Measurements from ENCODE around the gene RNU2-1. TPM values are rescaled to one million over a fixed set of nuclear protein-coding genes. Genes with fewer than 3 reads are reported as not detected.
"Not testable (repeated sequence)": the region's sequence is repeated elsewhere in the genome, so short reads cannot be mapped to it uniquely, and the experiment has no call there.

The RNU2-1 gene
- total RNA-seq: 1,000 to 10,000 TPM; 2,693 to 4,491 (median 3,278) TPM
- not detected for total RNA-seq (2013)
- 0 reads per million in 29 experiments for total RNA-seq

- H3K27ac ChIP-seq (ENCODE audit: low read length); H3K27ac Mint-ChIP-seq; H3K27me3 Mint-ChIP-seq; H3K9me3 Mint-ChIP-seq; H3K36me3 ChIP-seq (ENCODE audit: control insufficient read depth in 2 of 2, extremely low read depth in 1 of 2, insufficient read depth in 1 of 2, low read length in 1 of 2); CTCF ChIA-PET; H3K36me3 Mint-ChIP-seq; ATAC-seq (replicated peaks in 1 of 4); POLR2A ChIA-PET; H3K27me3 ChIP-seq (replicated peaks in 1 of 2; ENCODE audit: control insufficient read depth in 2 of 2, extremely low read depth in 1 of 2, insufficient read depth in 2 of 2, low read length in 1 of 2); H3K4me1 ChIP-seq (ENCODE audit: control insufficient read depth in 1 of 2, extremely low read depth in 1 of 2, insufficient read depth in 2 of 2, low read length in 2 of 2); H3K4me1 Mint-ChIP-seq; H3K4me3 ChIP-seq (ENCODE audit: control insufficient read depth in 1 of 2, extremely low read depth in 1 of 2, low read length in 1 of 2); H3K9me3 ChIP-seq; H3K4me3 Mint-ChIP-seq; DNase-seq: not testable (repeated sequence)
- no CpG with 5 or more reads among the region's 31 CpGs for WGBS (ENCODE audit: insufficient coverage)
Measured at GRCh38 chr17:43233877-43234276, at the start of gene RNU2-1. Gene RNU2-1, minus strand, starts transcription at chr17:43233977.

DNA sequence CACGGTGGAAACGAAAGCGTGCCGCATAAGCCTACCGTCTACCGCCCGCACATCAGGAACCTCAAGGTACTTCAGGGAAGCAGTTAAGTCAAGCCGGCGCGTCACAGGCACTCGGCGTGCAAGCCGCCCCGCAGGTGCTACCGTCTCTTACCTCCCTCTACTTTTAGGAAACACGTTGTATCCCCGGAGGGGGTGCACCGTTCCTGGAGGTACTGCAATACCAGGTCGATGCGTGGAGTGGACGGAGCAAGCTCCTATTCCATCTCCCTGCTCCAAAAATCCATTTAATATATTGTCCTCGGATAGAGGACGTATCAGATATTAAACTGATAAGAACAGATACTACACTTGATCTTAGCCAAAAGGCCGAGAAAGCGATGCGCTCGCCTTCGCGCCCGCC, 39.1 kb upstream of the RNU2-1 start:
- H3K4me1 ChIP-seq (ENCODE audit: control insufficient read depth in 1 of 2, extremely low read depth in 1 of 2, insufficient read depth in 2 of 2, low read length in 2 of 2); H3K27me3 ChIP-seq (replicated peaks in 1 of 2; ENCODE audit: control insufficient read depth in 2 of 2, extremely low read depth in 1 of 2, insufficient read depth in 2 of 2, low read length in 1 of 2); H3K27ac ChIP-seq (ENCODE audit: low read length); DNase-seq; H3K36me3 ChIP-seq (ENCODE audit: control insufficient read depth in 2 of 2, extremely low read depth in 1 of 2, insufficient read depth in 1 of 2, low read length in 1 of 2); H3K9me3 ChIP-seq; H3K4me3 ChIP-seq (ENCODE audit: control insufficient read depth in 1 of 2, extremely low read depth in 1 of 2, low read length in 1 of 2); H3K4me1 Mint-ChIP-seq; H3K27me3 Mint-ChIP-seq; H3K27ac Mint-ChIP-seq; H3K36me3 Mint-ChIP-seq; CTCF ChIA-PET; H3K9me3 Mint-ChIP-seq; POLR2A ChIA-PET: not testable (repeated sequence)
- H3K4me3 Mint-ChIP-seq: peak overlapping the region in 1 of 3 donors; percentile 57
- peak in 1 of 4 experiments; percentile 32 for ATAC-seq (replicated peaks in 1 of 4)
- no CpG with 5 or more reads among the region's 30 CpGs for WGBS (ENCODE audit: insufficient coverage)

- H3K4me3 ChIP-seq (ENCODE audit: control insufficient read depth in 1 of 2, extremely low read depth in 1 of 2, low read length in 1 of 2); H3K36me3 Mint-ChIP-seq; H3K27me3 ChIP-seq (replicated peaks in 1 of 2; ENCODE audit: control insufficient read depth in 2 of 2, extremely low read depth in 1 of 2, insufficient read depth in 2 of 2, low read length in 1 of 2); H3K4me1 Mint-ChIP-seq; ATAC-seq (replicated peaks in 1 of 4); DNase-seq; CTCF ChIA-PET; POLR2A ChIA-PET; H3K36me3 ChIP-seq (ENCODE audit: control insufficient read depth in 2 of 2, extremely low read depth in 1 of 2, insufficient read depth in 1 of 2, low read length in 1 of 2); H3K9me3 Mint-ChIP-seq; H3K27ac ChIP-seq (ENCODE audit: low read length); H3K9me3 ChIP-seq; H3K27me3 Mint-ChIP-seq; H3K27ac Mint-ChIP-seq; H3K4me1 ChIP-seq (ENCODE audit: control insufficient read depth in 1 of 2, extremely low read depth in 1 of 2, insufficient read depth in 2 of 2, low read length in 2 of 2): not testable (repeated sequence)
- WGBS (ENCODE audit: insufficient coverage): no CpG with 5 or more reads among the region's 12 CpGs
- peak overlapping the region in 1 of 3 donors; percentile 57 for H3K4me3 Mint-ChIP-seq
Measured at GRCh38 chr17:43272483-43272882, 38.7 kb upstream of the RNU2-1 start.

DNA sequence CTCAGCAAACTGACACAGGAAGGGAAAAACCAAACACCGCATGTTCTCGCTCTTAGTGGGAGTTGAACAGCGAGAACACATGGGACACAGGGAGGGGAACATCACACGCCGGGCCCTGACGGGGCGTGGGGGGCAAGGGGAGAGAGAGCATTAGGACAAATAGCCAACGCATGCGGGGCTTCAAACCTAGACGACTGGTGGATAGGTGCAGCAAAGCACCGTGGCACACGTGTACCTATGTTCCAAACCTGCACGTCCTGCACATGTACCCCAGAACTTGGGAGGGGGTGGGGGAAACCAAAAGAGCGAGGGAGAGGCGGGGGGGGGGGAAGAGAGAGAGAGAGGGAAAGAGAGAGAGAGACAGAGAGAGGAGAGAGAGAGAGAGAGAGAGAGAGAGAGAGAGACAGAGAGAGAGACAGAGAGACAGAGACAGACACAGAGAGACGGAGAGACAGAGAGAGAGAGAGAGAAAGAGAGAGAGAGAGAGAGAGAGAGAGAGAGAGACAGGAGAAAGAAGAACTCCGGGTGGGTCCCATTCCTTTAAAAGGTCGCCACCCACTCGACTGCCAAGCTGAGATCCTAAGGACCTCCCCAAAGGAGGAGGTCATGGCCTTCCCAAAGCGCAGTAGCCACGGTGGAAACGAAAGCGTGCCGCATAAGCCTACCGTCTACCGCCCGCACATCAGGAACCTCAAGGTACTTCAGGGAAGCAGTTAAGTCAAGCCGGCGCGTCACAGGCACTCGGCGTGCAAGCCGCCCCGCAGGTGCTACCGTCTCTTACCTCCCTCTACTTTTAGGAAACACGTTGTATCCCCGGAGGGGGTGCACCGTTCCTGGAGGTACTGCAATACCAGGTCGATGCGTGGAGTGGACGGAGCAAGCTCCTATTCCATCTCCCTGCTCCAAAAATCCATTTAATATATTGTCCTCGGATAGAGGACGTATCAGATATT, 37.1 kb upstream of the RNU2-1 start:
- H3K4me3 Mint-ChIP-seq: not testable (repeated sequence)

GRCh38 chr17:43246456-43246855, 12.7 kb upstream of the RNU2-1 start:
- not testable (repeated sequence) for H3K9me3 Mint-ChIP-seq

More for the DNA sequence above, 37.1 kb upstream of the RNU2-1 start:
- CTCF ChIA-PET; H3K36me3 ChIP-seq (ENCODE audit: control insufficient read depth in 2 of 2, extremely low read depth in 1 of 2, insufficient read depth in 1 of 2, low read length in 1 of 2); H3K4me1 Mint-ChIP-seq; DNase-seq; H3K4me1 ChIP-seq (ENCODE audit: control insufficient read depth in 1 of 2, extremely low read depth in 1 of 2, insufficient read depth in 2 of 2, low read length in 2 of 2); H3K4me3 ChIP-seq (ENCODE audit: control insufficient read depth in 1 of 2, extremely low read depth in 1 of 2, low read length in 1 of 2); H3K27ac Mint-ChIP-seq; POLR2A ChIA-PET; H3K27me3 ChIP-seq (replicated peaks in 1 of 2; ENCODE audit: control insufficient read depth in 2 of 2, extremely low read depth in 1 of 2, insufficient read depth in 2 of 2, low read length in 1 of 2); H3K9me3 Mint-ChIP-seq; H3K27me3 Mint-ChIP-seq; H3K9me3 ChIP-seq; H3K36me3 Mint-ChIP-seq; H3K27ac ChIP-seq (ENCODE audit: low read length): not testable (repeated sequence)
- ATAC-seq (replicated peaks in 1 of 4): peak in 1 of 4 experiments; percentile 28
- WGBS (ENCODE audit: insufficient coverage): no CpG with 5 or more reads among the region's 43 CpGs

DNA sequence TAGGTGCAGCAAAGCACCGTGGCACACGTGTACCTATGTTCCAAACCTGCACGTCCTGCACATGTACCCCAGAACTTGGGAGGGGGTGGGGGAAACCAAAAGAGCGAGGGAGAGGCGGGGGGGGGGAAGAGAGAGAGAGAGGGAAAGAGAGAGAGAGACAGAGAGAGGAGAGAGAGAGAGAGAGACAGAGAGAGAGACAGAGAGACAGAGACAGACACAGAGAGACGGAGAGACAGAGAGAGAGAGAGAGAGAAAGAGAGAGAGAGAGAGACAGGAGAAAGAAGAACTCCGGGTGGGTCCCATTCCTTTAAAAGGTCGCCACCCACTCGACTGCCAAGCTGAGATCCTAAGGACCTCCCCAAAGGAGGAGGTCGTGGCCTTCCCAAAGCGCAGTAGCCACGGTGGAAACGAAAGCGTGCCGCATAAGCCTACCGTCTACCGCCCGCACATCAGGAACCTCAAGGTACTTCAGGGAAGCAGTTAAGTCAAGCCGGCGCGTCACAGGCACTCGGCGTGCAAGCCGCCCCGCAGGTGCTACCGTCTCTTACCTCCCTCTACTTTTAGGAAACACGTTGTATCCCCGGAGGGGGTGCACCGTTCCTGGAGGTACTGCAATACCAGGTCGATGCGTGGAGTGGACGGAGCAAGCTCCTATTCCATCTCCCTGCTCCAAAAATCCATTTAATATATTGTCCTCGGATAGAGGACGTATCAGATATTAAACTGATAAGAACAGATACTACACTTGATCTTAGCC, 7.0 kb upstream of the RNU2-1 start:
- WGBS (ENCODE audit: insufficient coverage): no CpG with 5 or more reads among the region's 34 CpGs
- ATAC-seq (replicated peaks in 1 of 4): peak in 1 of 4 experiments; percentile 34
- DNase-seq; H3K4me3 ChIP-seq (ENCODE audit: control insufficient read depth in 1 of 2, extremely low read depth in 1 of 2, low read length in 1 of 2); CTCF ChIA-PET; H3K27ac Mint-ChIP-seq; H3K4me1 Mint-ChIP-seq; H3K36me3 Mint-ChIP-seq; H3K27ac ChIP-seq (ENCODE audit: low read length); H3K4me1 ChIP-seq (ENCODE audit: control insufficient read depth in 1 of 2, extremely low read depth in 1 of 2, insufficient read depth in 2 of 2, low read length in 2 of 2); H3K27me3 ChIP-seq (replicated peaks in 1 of 2; ENCODE audit: control insufficient read depth in 2 of 2, extremely low read depth in 1 of 2, insufficient read depth in 2 of 2, low read length in 1 of 2); H3K36me3 ChIP-seq (ENCODE audit: control insufficient read depth in 2 of 2, extremely low read depth in 1 of 2, insufficient read depth in 1 of 2, low read length in 1 of 2); H3K9me3 ChIP-seq; H3K27me3 Mint-ChIP-seq; POLR2A ChIA-PET; H3K9me3 Mint-ChIP-seq; H3K4me3 Mint-ChIP-seq: not testable (repeated sequence)

More at GRCh38 chr17:43246456-43246855, 12.7 kb upstream of the RNU2-1 start:
- H3K4me1 Mint-ChIP-seq; H3K27ac Mint-ChIP-seq; H3K4me3 ChIP-seq (ENCODE audit: control insufficient read depth in 1 of 2, extremely low read depth in 1 of 2, low read length in 1 of 2); ATAC-seq (replicated peaks in 1 of 4); H3K4me1 ChIP-seq (ENCODE audit: control insufficient read depth in 1 of 2, extremely low read depth in 1 of 2, insufficient read depth in 2 of 2, low read length in 2 of 2); H3K27me3 ChIP-seq (replicated peaks in 1 of 2; ENCODE audit: control insufficient read depth in 2 of 2, extremely low read depth in 1 of 2, insufficient read depth in 2 of 2, low read length in 1 of 2); POLR2A ChIA-PET; H3K27me3 Mint-ChIP-seq; H3K36me3 Mint-ChIP-seq; H3K9me3 ChIP-seq; H3K36me3 ChIP-seq (ENCODE audit: control insufficient read depth in 2 of 2, extremely low read depth in 1 of 2, insufficient read depth in 1 of 2, low read length in 1 of 2); CTCF ChIA-PET; H3K27ac ChIP-seq (ENCODE audit: low read length); H3K4me3 Mint-ChIP-seq: not testable (repeated sequence)
- peak in 1 of 35 experiments; percentile 67 for DNase-seq
- no CpG with 5 or more reads among the region's 23 CpGs for WGBS (ENCODE audit: insufficient coverage)
